Retinal pigment epithelial cell (primary cell): ENCODE measurements around the gene RIPK1.
"Not testable (repeated sequence)": the region's sequence is repeated elsewhere in the genome, so short reads cannot be mapped to it uniquely, and the experiment has no call there.

Source experiments
- DNase-seq: peaks from one replicate; pipeline ENCODE4 v3.0.0-alpha.2; 2010; ENCODE audit warnings: low read depth
- H3K4me3 ChIP-seq: 2 replicates; pipeline ENCODE4 v1.5.1; 2011; ENCODE audit warnings: mild to moderate bottlenecking, low read length, control low read depth, moderate library complexity
- CTCF ChIP-seq: conservative IDR thresholded peaks from 2 replicates; pipeline ENCODE4 v1.5.1; 2011; ENCODE audit warnings: low read depth, low read length, control low read depth, inconsistent platforms

RIPK1 gene

GRCh38 chr6:3068329-3069214 lies at the start of gene RIPK1:
Gene RIPK1, plus strand, starts transcription at chr6:3068494. Its CDS starts 8,330 bp downstream, at chr6:3076824.
- peak; percentile 41 for DNase-seq
- peak; percentile 29 for TF ChIP-seq CTCF
- peak within 1 kb of the TSS; percentile 79 for H3K4me3 ChIP-seq

GRCh38 chr6:3019065-3019464 lies 49.2 kb upstream of the RIPK1 start:
- no peak overlapping the region for H3K4me3 ChIP-seq
- no peak for DNase-seq
- TF ChIP-seq CTCF = no peak

- no peak for TF ChIP-seq CTCF
- H3K4me3 ChIP-seq = no peak overlapping the region
- no peak for DNase-seq
Observed at GRCh38 chr6:3019749-3020320, 48.5 kb upstream of the RIPK1 start.

- not testable (repeated sequence) for DNase-seq, H3K4me3 ChIP-seq
Observed at GRCh38 chr6:3020976-3021598, 47.2 kb upstream of the RIPK1 start.

GRCh38 chr6:3022765-3023662 lies 45.3 kb upstream of the RIPK1 start:
- no peak for TF ChIP-seq CTCF
- H3K4me3 ChIP-seq = peak overlapping the region; percentile 61
- no peak for DNase-seq

GRCh38 chr6:3023663-3024483 lies 44.4 kb upstream of the RIPK1 start:
- TF ChIP-seq CTCF = no peak
- H3K4me3 ChIP-seq = peak overlapping the region; percentile 61
- peak; percentile 46 for DNase-seq
